Superior temporal gyrus (tissue), 1 donor: ENCODE results near the gene CD81.
A peak's percentile ranks its signal among the peaks of the same experiment; 100 is the strongest.

ENCODE experiments used
- DNase-seq: peaks from one replicate; pipeline ENCODE4 v3.0.0-alpha.2; 2016; ENCODE audit errors: extremely low spot score

Gene CD81

DNA sequence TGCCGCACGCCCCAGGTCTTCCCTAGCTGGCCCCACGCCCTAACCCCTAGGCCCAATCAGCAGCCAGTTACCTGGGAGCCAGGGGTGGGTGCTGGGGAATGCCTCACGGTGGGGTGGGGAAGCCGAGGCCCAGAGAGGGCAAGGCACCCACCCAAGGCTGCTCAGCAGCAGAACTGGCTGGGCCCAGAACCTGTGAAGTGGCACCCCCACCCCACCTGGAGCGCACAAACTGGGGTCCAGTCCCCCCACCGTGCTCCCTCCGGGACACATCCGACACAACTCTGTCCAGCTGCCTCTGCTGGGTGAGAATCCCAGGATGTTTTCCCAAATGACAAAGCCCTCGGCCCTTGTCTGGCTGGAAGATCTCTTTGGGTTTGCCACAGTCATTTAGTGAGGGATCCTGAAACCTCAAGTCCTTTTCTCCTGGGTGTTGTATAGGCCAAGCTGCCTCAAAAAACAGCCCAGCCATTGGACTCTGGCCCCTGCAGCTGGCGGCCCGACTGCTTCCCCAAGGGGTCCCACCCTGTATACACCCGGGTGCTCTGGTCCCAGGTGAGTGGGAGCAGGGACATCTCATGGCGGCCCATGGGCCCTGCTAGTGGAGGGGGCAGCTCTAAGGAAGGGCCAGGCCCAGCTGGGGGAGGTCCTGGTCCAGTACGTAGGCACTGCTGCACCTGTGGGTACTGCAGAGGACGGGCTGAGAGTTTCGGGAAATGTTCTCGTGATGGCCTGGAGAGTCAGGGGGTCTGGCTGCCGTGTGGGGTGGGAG is 44.3 kb downstream of the CD81 start:
- no peak for DNase-seq

DNA sequence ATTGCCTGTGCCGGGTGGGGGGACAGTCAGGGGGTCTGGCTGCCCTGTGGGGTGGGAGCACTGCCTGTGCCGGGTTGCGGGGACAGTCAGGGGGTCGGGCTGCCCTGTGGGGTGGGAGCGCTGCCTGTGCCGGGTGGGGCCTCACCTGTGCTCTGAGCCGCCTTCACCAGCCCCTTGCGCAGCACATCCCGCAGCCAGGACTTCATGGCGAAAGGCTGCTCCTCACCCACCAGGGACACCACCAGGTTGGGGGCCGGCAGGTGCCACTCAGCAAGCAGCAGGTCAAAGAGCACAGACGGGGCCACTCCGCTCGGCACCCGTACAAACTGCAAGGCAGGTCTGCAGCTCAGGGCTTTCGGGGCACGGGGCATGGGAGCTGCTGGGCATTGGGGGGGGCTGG is 44.9 kb downstream of the CD81 start:
- DNase-seq, result no peak

DNA sequence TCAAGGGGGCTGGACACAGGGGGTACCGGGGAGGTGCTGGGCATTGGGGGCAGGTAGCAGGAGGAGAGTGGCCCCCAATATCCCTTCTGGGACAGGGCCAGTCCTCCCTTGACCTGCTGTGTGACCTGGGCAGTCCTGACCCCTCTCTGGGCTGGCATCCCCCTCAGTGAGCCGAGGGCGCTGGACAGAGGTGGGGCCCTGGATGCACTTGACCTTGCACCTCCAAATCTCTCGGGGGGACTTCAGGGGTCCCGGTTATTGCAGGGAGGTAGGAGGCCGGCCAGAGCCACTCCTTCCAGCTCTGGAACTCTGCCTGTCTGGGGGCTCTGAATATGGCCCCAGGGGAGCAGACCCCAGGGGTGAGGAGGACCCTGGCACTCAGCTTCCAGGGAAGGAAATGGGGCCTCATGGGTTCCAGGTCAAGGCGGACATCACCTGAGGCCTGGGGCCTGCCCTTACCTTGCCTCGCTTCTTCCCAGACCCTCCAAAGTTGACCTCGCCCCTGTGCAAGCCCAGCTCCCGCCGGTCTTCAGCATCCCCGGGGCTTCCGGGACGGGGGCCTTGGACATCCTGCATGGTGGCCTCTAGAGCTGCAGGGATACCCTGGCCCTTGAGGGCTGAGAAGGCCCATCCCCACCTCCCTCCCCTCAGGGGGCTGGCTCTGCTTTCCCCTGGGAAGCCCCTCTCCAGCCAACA is 45.5 kb downstream of the CD81 start:
- no peak for DNase-seq

DNA sequence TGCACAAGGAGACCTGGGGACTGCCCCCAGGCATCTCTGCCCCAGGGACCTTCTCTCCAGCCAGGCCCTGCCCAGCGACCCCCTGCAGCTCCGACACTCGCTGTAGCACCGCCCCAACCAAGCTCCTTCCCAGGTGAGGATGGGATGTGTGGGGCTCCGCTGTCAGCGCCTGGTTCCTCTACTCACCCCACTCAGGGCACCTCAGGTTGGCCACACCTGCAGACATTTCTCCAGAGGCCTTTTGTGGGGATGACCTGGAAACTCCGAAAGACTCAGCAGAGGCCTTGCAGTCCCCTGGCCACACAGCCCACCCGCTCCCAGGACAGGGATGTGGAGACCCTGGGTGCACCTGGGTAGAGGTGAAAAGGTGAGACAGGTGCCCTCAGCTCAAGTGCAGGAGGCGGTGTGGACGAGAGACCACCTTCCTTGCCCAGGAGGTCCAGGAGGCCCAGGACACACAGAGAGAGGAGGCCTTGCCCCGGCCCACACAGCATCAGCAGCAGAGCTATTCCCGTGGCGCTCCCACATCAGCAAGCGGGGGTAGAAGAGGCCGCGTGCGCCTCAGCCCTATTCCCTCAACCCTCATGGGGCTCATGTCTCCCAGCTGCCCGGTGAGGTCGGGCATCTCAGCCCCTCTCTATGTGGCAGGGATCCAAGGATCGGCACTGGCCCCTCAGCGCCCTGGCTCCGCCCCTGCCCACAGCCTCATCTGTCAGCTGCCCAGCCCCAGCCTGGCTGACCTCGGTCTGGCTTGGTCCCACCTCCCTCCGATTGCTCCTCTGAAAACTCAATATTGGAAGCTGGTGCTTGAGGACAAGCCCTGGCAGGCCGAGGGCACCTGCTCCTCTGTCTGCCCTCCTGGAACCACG is 46.3 kb downstream of the CD81 start:
- DNase-seq, result no peak

DNA sequence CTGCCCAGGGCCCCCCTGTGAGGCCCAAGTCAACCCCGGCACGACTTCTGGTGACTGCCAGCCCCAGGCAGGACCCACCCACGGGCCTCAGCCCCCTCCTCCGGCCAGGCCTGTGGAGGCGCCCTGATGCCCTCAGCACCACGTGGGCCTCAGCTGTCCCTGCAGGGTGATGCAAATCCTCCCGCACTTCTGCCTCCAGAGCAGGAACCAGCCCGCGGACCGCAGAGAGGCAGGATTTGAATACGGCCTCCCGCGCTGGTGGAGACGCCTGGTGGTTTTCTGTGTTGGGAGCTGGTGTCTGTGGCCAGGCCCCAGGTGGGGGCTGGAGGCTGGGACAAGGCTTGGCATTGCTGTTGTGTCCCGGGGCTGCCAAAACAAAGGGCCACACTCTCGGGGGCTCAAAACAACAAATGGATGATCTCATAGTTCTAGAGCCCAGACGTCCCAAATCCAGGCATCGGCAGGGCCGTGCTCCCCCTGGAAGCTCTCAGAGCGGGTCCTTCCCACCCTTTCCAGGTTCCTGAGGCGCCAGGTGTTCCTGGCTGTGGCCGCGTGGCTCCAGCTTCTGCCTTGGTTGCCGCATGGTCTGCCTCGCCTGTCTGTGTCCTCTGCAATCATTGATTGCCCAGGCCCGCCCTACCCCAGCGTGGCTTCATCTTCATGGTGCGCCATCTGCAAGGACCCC is 47.8 kb downstream of the CD81 start:
- no peak for DNase-seq

DNA sequence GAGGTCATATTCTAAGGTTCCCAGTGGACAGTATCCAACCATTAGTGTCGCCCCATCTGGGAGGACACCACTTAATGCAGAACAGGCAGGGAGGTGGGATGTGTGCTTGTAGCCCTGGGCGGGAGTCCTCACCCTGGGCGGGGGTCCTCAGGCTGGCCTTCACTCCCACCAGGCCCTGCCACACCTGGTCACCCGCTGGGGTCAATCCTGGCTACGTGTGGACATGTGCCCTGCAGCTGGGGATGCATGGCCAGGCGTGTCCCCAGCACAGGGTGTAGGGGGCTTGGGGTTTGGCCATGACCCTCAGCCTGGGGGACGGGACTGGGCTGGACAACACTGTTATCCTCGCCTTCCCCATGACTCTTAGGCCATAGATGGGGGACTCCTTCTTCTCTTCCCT is 48.4 kb downstream of the CD81 start:
- DNase-seq, result no peak

DNA sequence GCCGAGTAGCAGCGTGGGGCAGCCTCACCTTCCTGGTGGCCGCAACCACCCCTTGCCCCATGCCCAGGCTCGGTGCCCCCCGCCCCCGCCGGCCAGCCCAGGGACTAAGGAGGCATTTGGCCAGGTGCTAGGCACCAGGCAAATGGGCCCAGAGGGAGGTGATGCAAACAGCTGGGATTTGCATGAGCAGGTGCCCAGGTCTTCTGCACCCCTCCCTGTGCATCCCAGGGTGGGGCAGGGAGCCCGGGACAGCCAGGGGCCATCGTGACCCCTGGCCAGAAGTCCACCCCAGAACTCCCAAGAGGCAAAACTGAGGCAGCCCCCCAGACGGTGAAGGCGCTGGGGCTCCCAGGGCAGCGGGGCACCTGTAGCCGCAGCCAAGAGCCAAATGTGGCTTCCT is 49.1 kb downstream of the CD81 start:
- no peak for DNase-seq

DNA sequence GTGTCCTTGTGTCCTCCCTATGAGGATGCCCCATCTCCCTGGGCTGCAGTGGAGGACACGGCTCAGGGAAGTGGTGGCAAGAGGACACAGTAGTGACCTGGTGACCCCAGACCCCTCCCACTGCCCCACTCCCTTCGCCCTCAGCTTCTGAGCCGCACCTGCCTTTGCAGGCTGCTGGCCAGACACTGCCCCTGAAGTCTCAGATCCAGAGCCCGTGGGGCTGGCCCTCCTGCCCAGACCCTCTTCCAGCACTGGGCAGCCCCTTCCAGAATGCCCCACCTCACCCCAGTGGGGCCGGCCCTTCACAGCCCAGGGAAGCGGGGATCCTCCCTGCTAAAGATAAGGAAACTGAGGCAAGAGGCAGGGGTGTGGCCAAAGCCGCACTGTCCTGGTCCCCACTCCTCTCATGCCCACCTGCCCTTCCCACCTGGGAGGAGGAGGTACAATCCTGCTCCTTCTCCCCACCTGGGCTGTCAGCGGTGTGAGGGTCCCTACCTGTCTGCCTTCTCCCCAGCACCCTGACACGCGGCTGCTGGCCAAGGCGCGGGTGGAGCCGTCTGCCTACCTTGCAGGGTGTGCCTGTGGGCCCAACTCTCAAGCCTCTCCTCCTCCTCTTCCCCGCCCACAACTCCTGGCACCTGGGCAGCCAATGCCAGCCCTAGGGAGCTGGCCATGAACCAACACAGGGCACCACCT is 49.9 kb downstream of the CD81 start:
- no peak for DNase-seq

DNA sequence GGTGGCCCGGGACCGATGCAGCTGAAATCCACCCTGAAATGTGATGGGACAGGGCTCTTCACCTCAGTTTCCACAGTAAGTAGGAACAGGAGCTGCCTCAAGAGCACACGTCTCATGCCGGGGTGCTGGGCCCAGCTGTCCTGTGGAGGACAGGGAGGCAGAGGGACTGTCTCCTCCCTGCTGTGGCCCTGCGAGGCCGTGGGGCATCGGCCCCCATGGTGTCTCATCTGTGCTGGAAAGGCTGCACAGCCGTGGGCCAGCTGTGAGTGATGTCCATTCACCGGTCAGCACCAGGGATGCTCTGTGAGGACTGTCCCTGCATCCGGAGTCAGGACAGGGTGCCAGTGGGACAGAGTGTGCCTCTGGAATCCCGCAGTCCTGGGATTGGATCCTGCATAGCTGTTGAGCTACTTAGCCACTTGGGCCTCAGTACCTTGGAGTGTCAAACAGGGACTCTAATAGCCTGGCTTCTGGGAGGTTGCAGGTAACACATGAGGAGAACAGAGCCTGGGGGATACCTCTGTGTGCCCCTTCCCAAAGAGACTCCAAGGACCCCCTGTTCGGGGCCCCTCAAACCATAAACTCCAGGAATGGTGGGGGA is 50.7 kb downstream of the CD81 start:
- DNase-seq, result no peak

DNA sequence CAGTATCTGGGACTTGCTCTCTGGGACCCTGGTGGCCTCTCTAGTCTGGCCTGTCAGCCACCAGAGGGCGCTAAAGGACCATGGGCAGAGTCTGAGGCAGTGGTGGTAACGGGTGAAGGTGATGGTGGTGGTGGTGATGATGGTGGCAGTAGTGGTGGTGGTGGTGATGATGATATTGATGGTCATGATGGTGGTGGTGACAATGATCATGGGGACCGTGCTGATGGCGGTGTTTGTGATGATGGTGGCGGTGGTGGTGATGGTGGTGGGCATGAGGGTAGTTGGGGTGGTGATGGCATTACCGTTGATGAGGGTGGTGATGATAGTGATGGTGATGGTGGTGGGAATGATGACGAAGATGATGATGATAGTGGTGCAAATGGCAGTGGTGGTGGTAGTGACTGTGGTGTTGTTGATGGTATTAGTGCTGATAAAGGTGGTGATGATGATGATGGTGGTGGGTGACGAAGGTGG is 51.2 kb downstream of the CD81 start:
- peak; percentile 61 for DNase-seq

DNA sequence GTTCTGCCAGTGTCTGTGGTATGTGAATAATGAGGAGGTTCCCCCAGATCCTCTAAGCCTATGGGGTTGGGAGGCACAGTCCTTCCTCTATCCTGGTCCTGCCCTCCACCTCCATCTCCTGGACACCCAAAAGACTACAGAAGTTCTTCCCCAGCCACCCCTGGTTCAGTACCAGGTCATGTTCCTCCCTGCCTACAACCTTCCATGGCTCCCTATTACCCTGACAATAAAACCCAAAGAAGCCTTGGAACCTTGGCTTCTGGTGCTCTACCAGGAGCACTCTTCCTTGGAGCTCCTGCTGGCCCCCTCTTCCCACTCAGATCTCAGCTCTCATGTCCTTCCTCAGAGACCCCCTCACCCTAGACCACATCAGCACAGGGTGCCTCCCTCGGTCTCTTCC is 54.3 kb downstream of the CD81 start:
- DNase-seq, result no peak

DNA sequence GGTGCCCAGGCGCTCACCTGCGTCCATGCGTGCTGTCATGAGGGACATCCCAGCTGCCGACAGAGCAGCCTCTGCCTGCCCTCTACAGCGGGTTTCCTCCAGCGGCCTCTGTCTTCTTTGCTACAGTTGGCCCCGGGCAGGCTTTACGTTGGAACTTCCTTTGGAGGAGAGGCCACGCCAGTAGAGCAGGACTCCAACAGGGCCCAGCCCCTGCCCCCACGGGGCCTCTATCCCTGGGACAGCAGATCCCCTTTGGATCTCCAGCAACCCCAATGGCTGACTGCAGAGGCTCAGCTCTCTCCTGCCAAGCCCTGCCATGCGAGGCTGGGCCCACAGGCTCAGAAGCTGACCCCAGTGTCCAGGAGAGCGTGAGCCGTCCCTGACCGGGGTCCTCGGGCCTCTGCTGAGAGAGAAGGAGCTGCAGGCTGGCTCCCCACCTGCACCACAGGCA is 55.1 kb downstream of the CD81 start:
- DNase-seq, result no peak

DNA sequence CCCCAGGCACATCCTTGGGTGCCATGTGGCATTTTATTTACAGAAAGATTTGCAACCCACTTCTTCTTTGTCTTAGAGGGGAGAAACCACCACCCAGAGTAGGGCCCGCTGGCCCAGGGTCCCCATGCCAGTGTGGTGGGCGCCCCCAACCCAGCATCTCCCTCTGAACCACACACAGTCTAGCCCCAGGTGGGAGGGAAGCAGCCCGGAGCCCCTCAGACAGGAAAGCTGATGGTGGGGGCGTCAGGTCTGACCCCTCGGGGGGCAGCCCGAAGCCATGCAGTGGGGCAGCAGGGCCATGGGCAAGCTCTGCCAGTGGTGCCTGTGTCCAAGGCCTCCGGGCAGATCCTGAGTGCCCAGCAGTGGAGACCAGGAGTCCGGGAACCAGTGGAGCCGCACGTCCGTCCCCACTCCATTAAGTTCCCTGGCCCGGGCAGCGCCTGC is 55.5 kb downstream of the CD81 start:
- no peak for DNase-seq

DNA sequence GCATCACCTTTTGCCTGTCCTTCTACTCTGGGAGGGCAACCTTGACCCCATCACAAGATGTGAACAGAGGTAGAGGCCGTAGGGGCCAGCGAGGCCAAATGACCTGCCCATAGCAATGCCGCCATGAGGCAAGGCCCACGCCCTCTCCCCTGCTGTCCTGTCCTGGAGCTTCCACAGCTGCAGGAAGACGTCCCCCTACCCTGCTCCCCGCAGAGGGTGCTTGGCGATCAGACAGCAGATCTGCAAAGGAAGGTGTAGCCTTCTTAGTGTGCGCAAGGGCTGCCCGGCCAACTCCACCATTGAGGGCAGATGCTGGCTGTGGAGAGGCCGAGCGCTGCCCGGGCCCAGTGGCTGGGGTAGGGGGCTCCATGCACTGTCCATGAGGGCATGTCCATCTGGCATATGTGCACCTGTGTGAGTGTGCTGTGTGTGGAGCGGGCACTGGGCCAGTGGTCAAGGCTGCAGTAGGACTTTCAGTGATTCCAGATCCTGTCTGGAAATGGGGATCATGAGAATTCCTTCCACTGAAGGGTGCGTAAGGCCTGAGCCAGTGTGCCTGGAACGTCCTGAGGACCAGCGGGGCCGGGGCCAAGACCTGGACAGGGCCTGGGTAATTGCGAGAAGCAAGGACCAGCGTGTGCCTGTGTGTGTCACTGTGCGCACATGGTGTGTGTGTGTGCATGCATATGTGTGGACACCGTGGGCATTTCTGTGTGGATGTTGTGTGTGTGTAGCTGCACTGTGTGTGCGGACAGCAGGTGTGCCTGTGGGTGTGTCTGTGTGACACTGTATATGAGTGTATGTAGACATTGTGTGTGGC is 56.2 kb downstream of the CD81 start:
- no peak for DNase-seq

DNA sequence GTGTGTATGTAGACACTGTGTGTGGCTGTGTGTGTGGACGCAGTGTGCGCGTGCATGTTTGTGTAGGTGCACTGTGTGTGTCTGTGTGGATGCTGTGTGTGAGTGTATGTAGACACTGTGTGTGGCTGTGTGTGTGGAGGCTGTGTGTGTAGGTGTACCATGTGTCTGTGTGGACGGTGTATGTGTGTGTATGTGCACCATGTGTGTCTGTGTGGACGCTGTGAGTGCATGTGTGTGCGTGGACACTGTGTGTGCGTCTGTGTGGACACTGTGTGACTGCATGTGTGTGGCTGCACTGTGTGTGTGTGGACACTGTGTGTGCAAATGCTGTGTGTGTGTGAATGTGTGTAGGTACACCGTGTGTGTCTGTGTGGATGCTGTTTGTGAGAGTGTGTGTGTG is 56.9 kb downstream of the CD81 start:
- DNase-seq, result no peak

DNA sequence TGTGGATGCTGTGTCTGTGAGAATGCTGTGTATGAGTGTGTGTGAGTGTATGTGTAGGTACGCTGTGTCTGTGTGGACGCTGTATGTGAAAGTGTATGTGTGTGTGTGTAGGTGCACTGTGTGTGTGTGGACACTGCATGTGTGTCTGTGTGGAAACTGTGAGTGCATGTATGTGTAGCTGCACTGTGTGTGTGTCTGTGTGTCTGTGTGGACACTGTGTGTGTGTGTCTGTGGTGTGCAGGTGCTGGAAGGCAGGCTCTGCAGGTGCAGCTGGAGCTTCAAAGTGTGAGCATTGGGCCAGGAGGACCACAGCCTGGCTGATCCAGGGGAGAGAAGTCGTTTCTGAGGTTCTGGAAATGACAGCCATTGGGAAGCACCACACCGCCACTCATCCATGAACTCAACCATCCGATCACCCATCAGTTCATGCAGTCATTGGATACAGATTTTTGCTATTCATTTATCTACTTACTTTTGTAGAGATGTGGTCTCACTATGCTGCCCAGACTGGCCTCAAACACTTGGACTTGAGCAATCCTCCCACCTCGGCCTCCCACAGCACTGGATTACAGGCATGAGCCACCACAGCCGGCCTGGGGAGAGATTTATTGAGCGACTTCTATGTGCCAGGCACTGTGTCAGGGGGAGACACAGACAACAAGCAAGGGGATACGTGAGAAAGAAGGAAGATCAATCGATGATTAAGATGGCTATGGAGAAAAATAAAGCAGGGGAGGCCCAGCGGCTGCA is 57.6 kb downstream of the CD81 start:
- no peak for DNase-seq

DNA sequence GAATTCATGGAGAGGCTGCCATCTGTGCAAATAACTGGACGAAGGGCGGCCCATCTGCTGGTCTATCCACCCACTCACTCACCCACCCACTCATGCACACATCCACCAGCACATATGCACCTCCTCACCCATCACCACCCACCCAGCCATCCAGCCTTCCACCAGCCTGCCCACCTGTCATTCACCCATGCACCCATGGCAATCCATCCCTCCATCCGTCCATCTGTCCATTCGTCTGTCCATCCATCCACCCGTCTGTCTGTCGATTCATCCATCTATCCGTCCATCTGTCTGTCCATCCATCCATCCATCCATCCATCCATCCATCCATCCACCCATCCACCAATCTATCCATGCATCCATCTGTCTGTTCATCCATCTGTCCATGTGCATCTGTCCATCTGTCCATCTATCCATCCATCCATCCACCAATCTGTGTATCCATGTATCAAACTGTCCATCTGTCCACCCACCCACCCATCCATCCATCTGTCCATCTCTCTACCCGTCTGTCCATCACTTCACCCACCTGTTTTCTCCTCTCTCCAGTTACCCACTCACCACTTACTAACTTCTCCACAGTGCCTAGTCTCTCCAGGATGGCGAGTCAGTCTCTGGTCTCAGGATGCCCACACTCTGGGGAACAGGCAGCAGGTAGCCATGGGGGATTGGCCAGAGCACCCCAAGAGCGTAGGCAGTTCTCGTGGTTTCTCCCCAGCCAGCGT is 58.3 kb downstream of the CD81 start:
- no peak for DNase-seq

DNA sequence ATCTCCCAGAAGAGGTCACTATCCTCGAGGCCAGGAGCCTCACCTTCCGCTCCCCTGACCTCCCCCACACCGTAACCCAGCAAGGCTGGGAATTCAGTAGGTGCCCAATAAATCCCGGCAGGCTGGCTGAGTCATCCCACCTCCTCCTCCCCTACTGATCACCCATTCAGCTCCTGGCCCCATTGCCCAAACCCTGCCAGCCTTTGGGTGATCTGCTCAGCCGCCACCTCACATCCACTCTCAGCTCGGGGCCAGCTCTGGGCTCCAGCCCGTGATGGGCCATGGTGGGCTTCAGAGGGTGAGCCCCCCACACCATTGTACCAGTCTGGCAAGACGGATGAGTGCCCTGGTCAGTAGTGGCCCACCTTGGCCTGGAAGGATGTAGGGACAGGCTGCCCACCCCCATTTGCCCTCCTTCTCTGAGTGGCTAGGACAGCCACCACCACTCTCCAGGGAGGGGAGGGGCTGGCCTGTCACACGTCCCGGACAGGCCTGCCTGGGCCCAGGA is 59.0 kb downstream of the CD81 start:
- no peak for DNase-seq
